GM19452 (cell line): ENCODE data around the gene TENM4.

Experiments used
- ATAC-seq: cut with Tn5 transposase; IDR thresholded peaks from one replicate; pipeline ENCODE4 v1.9.1; 2021; ENCODE audit not compliant: unreplicated experiment

TENM4 gene

GRCh38 chr11:78782725-78783124, 658.1 kb downstream of the TENM4 start:
- ATAC-seq, result no peak

GRCh38 chr11:78780889-78781288, 659.9 kb downstream of the TENM4 start:
- ATAC-seq, result no peak

GRCh38 chr11:78773492-78773891, 667.3 kb downstream of the TENM4 start:
- ATAC-seq, result no peak

- ATAC-seq, result no peak
Observed at GRCh38 chr11:78773077-78773476, 667.8 kb downstream of the TENM4 start.

GRCh38 chr11:78772186-78772585, 668.6 kb downstream of the TENM4 start:
- ATAC-seq, result no peak

- no peak for ATAC-seq
Observed at GRCh38 chr11:78770931-78771330, 669.9 kb downstream of the TENM4 start.

- ATAC-seq, result no peak
Observed at GRCh38 chr11:78768971-78769370, 671.9 kb downstream of the TENM4 start.

- no peak for ATAC-seq
Observed at GRCh38 chr11:78768345-78768744, 672.5 kb downstream of the TENM4 start.

GRCh38 chr11:78767027-78767932, 673.5 kb downstream of the TENM4 start:
- no peak for ATAC-seq

- ATAC-seq, result no peak
Observed at GRCh38 chr11:78764946-78765345, 675.9 kb downstream of the TENM4 start.

- ATAC-seq, result no peak
Observed at GRCh38 chr11:78763664-78764063, 677.2 kb downstream of the TENM4 start.

- no peak for ATAC-seq
Observed at GRCh38 chr11:78762105-78762504, 678.7 kb downstream of the TENM4 start.

- ATAC-seq, result no peak
Observed at GRCh38 chr11:78759071-78759470, 681.8 kb downstream of the TENM4 start.

GRCh38 chr11:78753297-78753696, 687.5 kb downstream of the TENM4 start:
- no peak for ATAC-seq

- no peak for ATAC-seq
Observed at GRCh38 chr11:78752494-78752893, 688.3 kb downstream of the TENM4 start.

GRCh38 chr11:78748918-78749690, 691.7 kb downstream of the TENM4 start:
- no peak for ATAC-seq

- no peak for ATAC-seq
Observed at GRCh38 chr11:78744949-78745348, 695.9 kb downstream of the TENM4 start.

- ATAC-seq, result no peak
Observed at GRCh38 chr11:78744202-78744601, 696.6 kb downstream of the TENM4 start.

GRCh38 chr11:78742430-78742829, 698.4 kb downstream of the TENM4 start:
- no peak for ATAC-seq

- no peak for ATAC-seq
Observed at GRCh38 chr11:78741741-78742140, 699.1 kb downstream of the TENM4 start.

- no peak for ATAC-seq
Observed at GRCh38 chr11:78740199-78741071, 700.4 kb downstream of the TENM4 start.
